GOT3 (cell line): ENCODE data around the gene SLC26A1.

ENCODE experiments used
- DNase-seq: peaks from one replicate; lab custom pipeline; 2025; ENCODE audit warnings: mixed read lengths; lab: John Stamatoyannopoulos, UW

The SLC26A1 gene

DNA sequence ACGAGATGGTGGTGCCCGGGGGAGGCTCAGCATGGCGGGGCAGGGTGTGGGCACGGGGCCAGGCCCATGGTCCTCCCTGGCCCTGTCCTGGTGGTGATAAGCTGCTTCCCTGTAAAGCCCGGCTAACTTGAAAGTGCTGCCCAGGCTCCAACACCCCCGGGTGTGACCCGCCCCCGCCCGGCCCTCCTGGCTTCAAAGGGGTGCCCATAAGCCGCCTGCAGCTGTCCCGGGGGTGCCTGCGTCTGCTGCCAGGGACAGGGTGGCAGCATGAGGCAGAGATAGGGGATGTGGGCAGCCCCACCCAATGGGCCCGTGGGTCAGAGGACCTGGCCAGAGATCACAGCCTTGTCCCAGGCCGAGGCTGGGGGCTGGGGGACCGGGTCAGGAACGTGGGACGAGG, 36.3 kb upstream of the SLC26A1 start:
- DNase-seq = no peak

DNA sequence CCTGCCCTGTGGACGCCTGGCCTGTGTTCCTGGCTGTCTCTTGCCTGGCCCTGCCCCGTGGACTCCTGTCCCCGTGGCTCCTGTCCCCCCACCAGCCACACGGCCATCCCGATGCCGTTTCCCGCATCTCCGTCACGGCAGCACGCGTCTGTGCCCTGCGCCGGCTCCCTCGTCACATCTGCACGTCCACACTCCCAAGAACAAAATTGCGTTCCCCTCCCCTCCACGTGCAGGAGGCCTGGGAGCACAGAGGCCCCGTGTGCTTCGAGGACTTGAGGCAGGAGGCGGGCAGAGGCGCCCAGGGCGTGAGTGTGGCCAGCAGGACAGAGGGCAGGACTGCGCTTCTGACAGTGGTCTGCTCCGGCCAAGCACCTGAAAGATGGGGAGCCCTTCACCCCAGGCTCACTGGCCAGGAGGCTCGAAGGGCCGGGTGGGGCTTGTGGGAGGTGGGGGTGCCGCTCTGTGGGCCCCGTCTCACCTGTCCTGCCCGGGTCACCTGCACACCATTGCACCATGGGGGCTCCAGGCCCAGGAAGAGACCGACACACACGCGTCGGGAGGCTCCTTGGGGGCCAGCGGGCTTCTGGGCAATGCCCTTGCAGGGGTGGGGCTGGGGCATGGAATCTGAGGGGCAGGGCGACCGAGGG, 35.5 kb upstream of the SLC26A1 start:
- DNase-seq = no peak

DNA sequence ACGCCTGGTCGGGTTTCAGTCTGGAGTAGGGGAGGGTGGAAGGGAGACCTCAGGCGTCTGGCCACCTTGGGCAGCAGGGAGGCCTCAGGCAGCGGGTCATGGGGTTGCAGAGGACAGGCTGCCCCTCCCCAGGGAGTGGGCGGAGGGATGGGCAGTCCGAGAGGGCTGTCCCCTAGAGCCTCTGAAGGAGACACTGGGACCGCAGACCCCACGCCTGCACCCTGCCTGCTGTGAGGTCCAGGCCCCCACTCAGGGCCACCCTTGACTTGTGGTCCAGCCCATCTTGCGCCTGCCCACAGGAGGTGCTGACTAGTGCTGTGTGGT, 34.7 kb upstream of the SLC26A1 start:
- DNase-seq = no peak

DNA sequence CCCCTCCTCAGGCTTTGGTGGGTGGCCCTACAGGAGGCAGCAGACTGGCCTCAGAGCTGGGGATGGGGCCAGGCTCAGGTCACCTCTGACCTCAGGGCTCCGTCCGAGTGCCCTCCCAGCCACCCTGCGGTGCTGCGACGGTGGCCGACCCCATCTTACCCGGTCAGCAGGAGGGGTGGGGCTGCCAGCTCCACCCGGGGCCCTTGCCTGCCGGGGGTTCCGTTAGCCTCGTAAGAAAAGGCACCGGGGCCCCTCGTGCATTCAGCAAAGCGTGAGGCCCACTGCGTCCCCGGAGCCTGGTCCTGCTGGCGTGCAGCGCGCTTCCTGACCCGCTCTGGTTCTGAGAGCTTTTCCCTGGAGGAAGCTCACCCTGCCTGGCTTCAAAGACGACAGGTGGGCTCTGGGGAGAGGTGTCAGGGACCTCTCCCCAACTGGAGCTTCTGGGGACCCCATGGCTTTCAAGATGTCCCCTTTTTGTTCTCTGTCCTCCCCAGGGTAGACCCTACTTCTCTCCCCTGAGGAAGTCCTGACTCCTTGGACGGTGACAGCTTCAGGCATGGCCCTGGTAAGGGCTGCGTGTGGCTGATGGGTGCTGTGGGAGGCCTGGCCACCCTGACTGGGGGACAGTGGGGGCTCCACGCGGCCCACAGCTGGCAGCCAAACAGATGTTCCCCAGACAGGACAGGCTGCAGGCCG, 34.2 kb upstream of the SLC26A1 start:
- no peak for DNase-seq

DNA sequence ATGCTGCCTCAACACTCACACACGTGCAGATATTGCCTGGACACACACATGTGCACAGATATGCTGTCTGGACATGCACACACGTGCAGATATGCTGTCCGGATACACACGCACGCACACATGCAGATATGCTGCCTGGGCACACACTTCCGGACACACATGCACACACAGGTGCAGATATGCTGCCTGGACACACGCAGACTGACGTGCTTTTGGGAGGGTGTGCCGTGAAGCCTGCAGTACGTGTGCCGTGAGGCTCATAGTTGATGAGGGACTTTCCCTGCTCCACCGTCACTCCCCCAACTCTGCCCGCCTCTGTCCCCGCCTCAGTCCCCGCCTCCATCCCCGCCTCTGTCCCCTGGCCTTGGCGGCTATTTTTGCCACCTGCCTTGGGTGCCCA, 32.9 kb upstream of the SLC26A1 start:
- no peak for DNase-seq

DNA sequence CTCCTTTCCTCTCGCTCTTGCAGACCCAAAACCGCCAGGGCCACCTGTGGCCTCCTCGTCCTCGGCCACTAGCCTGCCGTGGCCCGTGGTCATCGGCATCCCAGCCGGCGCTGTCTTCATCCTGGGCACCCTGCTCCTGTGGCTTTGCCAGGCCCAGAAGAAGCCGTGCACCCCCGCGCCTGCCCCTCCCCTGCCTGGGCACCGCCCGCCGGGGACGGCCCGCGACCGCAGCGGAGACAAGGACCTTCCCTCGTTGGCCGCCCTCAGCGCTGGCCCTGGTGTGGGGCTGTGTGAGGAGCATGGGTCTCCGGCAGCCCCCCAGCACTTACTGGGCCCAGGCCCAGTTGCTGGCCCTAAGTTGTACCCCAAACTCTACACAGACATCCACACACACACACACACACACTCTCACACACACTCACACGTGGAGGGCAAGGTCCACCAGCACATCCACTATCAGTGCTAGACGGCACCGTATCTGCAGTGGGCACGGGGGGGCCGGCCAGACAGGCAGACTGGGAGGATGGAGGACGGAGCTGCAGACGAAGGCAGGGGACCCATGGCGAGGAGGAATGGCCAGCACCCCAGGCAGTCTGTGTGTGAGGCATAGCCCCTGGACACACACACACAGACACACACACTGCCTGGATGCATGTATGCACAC, 31.8 kb upstream of the SLC26A1 start:
- DNase-seq = no peak

DNA sequence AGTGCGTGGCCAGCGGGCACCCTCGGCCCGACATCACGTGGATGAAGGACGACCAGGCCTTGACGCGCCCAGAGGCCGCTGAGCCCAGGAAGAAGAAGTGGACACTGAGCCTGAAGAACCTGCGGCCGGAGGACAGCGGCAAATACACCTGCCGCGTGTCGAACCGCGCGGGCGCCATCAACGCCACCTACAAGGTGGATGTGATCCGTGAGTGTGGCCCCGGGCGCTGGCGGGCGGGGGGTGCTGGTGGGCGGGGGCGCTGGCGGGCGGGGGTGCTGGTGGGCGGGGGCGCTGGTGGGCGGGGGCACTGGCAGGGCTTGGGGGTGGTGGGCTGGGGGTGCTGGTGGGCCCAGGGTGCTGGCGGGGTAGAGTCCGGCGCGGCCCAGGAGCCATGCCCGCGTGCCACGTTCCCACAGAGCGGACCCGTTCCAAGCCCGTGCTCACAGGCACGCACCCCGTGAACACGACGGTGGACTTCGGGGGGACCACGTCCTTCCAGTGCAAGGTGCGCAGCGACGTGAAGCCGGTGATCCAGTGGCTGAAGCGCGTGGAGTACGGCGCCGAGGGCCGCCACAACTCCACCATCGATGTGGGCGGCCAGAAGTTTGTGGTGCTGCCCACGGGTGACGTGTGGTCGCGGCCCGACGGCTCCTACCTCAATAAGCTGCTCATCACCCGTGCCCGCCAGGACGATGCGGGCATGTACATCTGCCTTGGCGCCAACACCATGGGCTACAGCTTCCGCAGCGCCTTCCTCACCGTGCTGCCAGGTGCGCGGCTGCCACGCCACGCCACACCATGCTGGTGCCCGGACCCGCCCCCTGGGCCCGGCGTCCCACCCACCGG, 30.9 kb upstream of the SLC26A1 start:
- no peak for DNase-seq

DNA sequence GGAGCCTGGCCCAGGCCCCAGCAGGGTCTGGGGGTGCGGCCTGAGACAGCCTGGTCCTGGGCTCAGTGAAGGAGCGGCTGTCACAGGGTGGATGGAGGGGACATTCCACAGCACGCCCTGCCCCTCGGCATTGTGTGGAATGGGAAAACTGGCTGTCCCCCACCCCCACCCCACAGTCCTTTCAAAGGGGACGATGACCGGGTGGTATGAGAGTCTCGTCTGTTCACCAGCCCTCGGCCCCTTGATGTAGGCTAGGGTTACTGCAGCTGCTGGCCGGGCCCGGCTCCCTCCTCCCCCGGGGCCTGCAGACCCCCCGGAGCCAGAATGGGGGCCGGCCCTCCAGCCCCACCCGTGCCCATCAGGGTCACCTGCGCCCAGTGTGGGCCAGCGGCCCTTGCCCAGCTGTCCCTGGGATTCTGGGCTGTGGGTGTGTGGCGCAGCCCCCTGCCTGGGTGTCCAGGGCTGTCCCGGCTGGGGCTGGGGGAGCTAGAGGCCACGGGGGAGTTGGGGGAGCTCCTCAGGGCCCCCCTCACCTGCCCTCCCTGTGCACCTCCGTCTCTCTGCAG, 30.0 kb upstream of the SLC26A1 start:
- DNase-seq = no peak

DNA sequence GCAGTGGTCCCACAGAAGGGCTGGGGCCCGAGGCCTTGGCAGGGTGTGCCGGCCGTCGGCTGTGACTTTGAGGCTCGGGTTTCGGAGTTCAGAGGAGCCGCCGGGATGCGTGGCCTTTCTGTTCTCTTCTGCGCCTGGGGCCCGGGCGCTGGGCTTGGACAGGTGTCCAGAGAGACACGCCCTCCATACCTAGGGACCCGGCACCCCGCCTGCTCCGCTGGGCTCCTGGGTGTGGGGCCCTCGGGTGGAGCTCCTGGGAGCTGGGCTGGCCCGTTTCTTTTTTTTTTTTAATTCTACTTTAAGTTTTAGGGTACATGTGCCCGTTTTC, 29.5 kb upstream of the SLC26A1 start:
- DNase-seq = no peak

DNA sequence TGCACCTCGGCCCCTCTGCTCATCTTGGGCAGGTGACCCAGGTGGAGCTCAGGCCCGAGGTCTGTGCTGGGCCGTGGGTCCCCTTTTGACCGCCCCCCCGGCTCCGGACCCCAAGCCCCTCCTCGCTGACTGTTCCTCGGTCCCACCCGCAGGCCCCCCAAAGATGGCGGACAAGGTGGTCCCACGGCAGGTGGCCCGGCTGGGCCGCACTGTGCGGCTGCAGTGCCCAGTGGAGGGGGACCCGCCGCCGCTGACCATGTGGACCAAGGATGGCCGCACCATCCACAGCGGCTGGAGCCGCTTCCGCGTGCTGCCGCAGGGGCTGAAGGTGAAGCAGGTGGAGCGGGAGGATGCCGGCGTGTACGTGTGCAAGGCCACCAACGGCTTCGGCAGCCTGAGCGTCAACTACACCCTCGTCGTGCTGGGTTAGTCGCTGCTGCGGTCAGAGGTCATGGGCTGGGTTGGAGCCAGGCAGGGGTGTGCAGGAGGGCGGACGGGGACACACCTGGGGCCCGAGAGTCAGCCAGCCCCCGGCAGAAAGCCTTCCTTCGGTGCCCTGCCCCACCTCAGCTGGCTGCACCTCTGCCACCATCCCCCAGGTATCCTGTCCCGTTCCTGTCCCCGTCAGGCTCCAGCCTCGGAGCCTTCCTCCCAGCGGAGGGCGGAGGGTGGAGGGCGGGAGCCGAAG, 29.0 kb upstream of the SLC26A1 start:
- no peak for DNase-seq

DNA sequence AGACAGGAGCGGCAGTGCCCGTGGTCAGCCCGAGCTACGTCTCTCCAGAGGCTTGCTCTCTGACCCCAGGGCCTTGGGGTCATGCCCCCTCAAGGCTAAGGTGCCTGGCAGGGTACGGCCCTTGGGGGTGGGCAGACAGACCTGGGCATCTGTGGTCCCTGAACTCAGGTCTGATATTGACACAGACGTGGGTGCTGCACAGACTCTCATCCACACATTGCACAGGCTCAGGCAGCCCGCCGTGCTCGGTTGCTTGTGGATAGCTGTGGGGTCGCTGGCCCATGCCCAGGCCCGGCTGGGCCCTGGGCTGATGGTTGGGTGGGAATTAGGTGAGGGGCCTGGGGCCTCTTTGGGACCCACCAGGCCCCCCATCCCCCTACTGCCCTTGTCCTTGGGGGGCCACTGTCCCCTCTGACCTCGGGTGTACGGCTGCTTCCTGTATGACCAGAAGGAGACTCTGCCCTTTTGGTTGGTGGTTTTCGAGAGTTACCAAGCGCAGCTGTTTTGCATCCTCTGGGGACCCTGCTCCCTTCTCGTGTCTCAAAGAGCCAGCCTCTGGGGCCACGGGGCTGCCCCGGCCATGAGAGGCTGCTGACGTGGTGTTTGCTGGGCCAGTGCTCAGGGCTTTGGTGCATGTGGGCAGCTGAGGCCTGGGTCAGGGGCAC, 28.3 kb upstream of the SLC26A1 start:
- DNase-seq = no peak

DNA sequence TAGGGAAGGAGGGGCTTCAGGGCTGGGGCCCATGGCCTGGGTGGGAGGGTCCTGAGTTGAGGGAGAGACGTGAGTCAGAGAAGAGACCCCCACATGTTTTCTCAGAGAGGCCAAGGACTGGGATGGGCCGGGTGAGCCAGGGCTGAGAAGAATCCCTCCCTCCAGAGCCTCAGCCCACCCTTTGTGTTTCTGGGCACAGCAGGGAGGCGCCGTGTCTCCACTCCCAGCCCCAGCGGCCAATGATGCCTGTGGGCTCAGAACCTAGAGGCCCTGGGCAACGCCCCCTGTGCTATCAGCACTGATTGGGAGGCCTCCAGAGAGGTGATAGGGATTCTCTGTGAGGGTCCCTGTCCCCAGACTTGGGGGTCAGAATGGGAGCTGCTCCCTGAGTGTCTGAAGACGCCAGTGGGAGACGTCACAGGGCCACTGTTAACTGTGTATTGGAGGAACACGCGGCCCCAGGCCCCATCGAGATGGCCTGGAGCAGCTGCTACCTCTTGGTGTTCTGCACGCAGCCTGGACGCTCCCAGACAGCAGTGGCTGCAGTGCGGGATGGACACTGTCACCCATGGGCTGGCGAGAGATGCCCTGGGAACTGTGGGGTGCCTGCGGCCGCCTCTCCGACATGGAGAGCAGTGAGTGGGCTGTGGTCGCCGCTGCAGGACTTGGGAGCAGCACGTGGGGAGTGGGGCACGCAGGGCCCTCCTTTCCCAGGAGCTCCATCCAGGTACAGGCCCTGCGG, 26.7 kb upstream of the SLC26A1 start:
- DNase-seq = no peak

DNA sequence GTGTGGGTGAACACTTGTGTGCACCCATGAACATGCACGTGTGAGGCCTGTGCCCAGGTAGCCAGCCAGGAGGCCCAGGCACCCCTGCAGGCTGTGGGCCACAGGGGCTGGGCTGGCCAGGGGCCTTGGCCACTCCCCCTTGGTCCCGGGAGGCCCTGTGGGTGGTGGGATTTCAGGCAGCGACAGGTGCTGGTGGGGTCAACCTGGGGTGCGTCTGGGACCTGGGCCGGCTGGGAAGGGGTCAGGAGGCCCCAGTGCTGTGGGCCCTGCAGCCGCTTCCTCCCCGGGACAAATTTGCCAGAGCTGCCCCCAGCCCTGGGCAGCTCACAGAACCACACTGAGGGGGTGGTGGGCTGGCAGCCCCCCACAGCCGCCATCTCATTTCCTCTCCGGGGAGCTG, 26.1 kb upstream of the SLC26A1 start:
- DNase-seq = no peak

DNA sequence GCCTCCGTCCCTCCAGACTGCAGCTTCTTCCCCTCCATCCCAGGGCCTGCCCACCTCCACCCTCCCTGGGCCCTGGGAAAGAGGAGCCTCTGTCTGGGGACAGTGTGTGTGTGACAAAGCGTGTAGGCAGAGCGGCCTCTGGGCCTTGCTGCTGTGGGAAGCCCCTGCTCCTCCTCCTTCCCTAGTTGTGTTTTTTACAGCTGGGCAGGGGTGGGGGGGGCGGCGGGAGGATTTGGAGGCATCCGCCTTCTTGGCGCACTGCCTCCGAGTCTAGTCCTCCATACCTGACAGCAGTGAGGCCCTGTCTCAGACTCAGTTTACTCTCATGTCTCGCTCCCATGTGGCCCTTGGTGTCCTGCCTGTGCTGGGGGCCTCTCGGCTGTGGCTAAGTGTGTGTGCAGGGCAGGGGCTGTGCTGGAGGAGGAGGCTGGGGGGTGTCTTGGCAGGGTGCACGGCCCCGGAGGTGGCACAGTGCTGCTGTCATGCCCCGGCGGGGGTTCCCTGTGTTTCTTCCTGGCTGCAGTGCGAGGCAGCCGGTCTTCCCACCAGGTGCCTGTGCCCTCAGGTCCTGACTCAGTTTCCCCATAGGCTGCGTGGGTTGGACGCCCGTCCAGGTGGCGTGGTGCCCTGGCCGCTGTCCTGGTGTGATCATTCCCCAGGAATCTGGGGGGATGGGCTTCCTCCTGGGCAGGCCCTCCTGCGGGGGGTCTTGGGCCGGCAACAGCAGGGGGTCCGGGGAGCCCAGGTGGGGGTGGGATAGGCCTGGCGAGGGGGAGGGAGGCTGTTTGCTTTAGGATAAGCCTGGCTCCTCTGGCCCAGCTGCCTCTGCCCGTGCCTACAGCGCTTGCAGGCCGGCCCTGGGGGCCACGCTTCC, 25.2 kb upstream of the SLC26A1 start:
- no peak for DNase-seq

DNA sequence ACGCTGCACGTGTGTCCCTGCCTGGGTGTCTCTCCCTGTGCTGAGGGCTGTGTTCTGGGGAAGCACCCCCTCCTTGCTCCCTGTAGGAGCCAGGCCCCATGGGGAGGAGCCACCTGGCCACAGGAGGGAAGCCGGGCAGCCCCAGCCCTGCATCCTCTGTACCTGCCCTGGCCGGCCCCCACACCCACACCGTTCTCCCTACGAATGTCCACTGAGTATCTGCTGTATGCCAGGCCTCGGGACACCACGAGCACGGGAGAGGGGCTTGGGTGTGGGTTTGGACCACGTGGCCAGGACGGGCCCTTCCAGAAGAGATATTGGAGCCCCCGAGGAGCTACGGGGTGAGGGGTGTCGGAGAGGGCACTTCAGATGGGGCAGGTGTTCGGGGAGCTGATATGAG, 24.5 kb upstream of the SLC26A1 start:
- DNase-seq = no peak

DNA sequence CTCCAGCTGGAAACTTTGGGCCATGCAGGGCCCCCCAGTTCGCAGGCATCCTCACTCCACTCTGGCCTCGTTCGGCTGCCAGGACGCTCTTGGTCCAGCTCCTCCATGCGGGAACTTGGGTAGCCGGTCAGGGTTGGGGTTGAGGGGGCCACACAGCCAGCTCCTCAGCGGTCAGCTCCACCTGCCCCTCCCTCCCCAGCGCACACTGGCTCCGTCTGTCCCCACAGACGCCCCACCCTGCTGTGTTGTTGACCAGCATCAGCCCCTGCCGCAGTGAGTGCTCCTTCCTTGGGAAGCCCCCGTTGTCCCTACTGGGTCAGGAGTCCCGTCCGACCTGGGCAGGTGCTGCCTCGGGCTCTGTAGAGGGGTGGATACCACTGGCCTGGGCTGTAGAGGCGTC, 24.0 kb upstream of the SLC26A1 start:
- no peak for DNase-seq

DNA sequence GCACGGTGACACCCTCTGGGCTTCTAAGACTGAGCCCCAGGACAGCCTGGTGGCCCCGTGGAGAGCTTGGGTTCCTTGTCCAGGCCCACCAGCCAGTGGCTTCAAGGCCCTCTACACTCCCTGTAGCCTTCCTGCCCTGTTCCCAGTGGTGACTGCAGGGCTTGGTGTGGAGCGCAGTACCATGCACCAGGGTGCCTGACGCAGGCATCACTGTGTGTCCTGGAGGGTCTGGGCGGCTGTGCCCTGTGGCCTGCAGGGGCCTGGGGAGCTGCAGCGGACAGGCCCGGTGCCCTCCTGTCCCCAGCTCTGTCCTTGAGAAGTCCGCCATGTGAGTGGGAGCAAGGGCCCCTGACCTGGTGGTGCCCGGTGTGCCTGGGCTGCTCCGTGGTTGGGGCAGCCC, 22.5 kb upstream of the SLC26A1 start:
- DNase-seq = no peak

DNA sequence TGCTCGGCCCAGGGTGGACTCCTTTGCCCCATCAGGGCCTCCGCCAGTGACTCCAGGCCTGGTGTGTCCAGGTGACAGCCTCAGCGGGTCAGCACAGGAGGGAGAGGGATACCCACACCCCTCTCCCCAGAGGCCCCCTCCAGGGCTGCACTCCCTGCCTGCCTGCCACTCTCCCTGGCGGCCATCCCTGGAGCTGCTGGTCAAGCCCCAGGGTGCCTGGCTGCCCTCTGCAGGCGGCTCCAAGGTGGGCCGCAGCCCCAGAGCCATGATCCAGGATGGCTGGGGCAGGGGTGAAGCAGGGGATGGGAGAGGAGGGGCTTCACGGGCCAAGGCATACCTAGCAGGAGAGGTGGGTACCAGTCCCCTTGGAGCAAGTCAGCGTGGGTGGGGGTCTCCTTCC, 22.0 kb upstream of the SLC26A1 start:
- no peak for DNase-seq

DNA sequence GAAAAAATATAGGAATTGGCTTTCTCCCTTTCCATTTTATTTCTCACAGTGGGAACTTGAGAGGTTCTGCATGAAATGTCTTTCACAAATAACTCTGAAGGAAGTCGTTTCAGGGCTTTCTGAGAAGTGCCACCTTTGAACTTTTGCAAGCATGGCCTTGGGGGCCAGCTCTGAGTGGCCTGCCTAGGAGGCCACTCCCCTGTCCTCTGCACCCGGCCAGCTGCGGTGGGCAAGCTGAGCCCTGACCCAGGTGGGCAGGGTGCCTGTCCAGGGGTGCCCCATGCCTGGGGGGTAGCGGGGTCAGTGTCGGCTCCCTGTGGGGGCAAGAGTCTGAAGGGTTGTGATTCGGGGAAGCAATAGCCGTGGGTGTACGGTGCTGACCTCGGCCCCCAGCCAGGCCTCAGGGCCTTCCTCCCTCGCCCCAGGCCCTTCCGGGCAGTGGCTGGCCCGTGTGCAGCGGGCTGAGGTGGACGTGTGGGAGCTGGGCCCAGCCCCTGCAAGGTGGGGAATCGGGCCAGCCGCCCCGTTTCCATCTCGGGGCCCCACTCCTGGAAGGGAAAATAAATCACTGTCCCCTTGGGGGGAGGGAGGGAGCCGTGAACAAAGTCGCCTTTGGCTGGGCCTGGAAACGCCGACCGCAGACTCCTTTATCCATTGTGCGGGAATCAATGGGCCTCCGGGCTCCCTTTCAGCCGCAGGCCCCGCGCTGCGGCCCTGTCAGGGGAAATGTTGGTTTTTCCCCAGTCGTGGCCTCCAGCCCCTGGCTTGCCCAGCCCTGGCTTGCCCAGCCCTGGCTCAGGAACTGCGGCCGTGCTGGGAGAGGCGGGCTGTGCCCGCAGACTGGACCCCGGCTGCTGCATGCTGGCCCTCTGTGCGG, 21.3 kb upstream of the SLC26A1 start:
- no peak for DNase-seq
